Right forelimb (tissue), 1 donor: ENCODE results near the gene ACOXL.
A peak's percentile ranks its signal among the peaks of the same experiment; 100 is the strongest.

Experiments used
- DNase-seq: peaks from one replicate; pipeline ENCODE4 v3.0.0-alpha.2; 2018

Gene ACOXL

GRCh38 chr2:110878150-110878549 is 145.8 kb downstream of the ACOXL start:
- no peak for DNase-seq

GRCh38 chr2:110881908-110882307 is 149.5 kb downstream of the ACOXL start:
- DNase-seq = no peak

- DNase-seq = no peak
Observed at GRCh38 chr2:110883406-110883805, 151.0 kb downstream of the ACOXL start.

GRCh38 chr2:110885256-110885655 is 152.9 kb downstream of the ACOXL start:
- DNase-seq = no peak

GRCh38 chr2:110886826-110887573 is 154.6 kb downstream of the ACOXL start:
- no peak for DNase-seq

GRCh38 chr2:110888411-110888810 is 156.0 kb downstream of the ACOXL start:
- no peak for DNase-seq

GRCh38 chr2:110891626-110892025 is 159.3 kb downstream of the ACOXL start:
- no peak for DNase-seq

GRCh38 chr2:110896226-110896625 is 163.9 kb downstream of the ACOXL start:
- DNase-seq = no peak

GRCh38 chr2:110897966-110898365 is 165.6 kb downstream of the ACOXL start:
- DNase-seq = no peak

GRCh38 chr2:110900191-110900590 is 167.8 kb downstream of the ACOXL start:
- no peak for DNase-seq

- peak; percentile 64 for DNase-seq
Observed at GRCh38 chr2:110903548-110903947, 171.2 kb downstream of the ACOXL start.

- DNase-seq = no peak
Observed at GRCh38 chr2:110904116-110904778, 171.9 kb downstream of the ACOXL start.

- no peak for DNase-seq
Observed at GRCh38 chr2:110904779-110905148, 172.4 kb downstream of the ACOXL start.

GRCh38 chr2:110905217-110905616 is 172.8 kb downstream of the ACOXL start:
- DNase-seq = no peak

GRCh38 chr2:110906613-110907298 is 174.4 kb downstream of the ACOXL start:
- DNase-seq = no peak

GRCh38 chr2:110909501-110909900 is 177.1 kb downstream of the ACOXL start:
- DNase-seq = no peak

- no peak for DNase-seq
Observed at GRCh38 chr2:110910423-110910822, 178.1 kb downstream of the ACOXL start.

GRCh38 chr2:110919738-110920137 is 187.4 kb downstream of the ACOXL start:
- no peak for DNase-seq

- DNase-seq = no peak
Observed at GRCh38 chr2:110925479-110925878, 193.1 kb downstream of the ACOXL start.

- DNase-seq = no peak
Observed at GRCh38 chr2:110927526-110927925, 195.2 kb downstream of the ACOXL start.

- no peak for DNase-seq
Observed at GRCh38 chr2:110929528-110929927, 197.2 kb downstream of the ACOXL start.

- no peak for DNase-seq
Observed at GRCh38 chr2:110931648-110932047, 199.3 kb downstream of the ACOXL start.

- no peak for DNase-seq
Observed at GRCh38 chr2:110933420-110933819, 201.0 kb downstream of the ACOXL start.

- DNase-seq = no peak
Observed at GRCh38 chr2:110934948-110935347, 202.6 kb downstream of the ACOXL start.
